Measurements from ENCODE around the gene HTR3D. TPM values are rescaled to one million over a fixed set of nuclear protein-coding genes. Genes with fewer than 3 reads are reported as not detected.

HTR3D gene
- total RNA-seq: not detected

- H3K27ac ChIP-seq: no peak within 1 kb of the TSS
- no peaks in the 10 kb centered on the region for H3K9me3 ChIP-seq
- H3K4me1 ChIP-seq: no peaks in the 10 kb centered on the region
- no peaks in the 10 kb centered on the region for H3K36me3 ChIP-seq
- TF ChIP-seq CTCF (IDR thresholded peaks at IDR 0.05) (no peak), POLR2A (IDR thresholded peaks at IDR 0.05) (no peak), POLR2AphosphoS5 (IDR thresholded peaks at IDR 0.05) (no peak)
- intact Hi-C loops (cut with DNase I; ENCODE audit: low total_unique reads): no loop called here
- DNase-seq (ENCODE audit: low spot score in 2 of 2): no peak
- H3K27me3 ChIP-seq: no peaks in the 10 kb centered on the region
- H3K4me3 ChIP-seq: no peak within 1 kb of the TSS
Measured at GRCh38 chr3:184031187-184031792, at the start of gene HTR3D. HTR3D (plus strand) TSS chr3:184031742; CDS start chr3:184031742, 0 bp downstream.

- Histone ChIP-seq H3K36me3 (no peaks in the 10 kb centered on the region), H3K27me3 (no peaks in the 10 kb centered on the region), H3K4me3 (no peak overlapping the region), H3K9me3 (no peaks in the 10 kb centered on the region), H3K4me1 (no peaks in the 10 kb centered on the region), H3K27ac (no peak overlapping the region)
- TF ChIP-seq CTCF (IDR thresholded peaks at IDR 0.05) (no peak), POLR2A (IDR thresholded peaks at IDR 0.05) (no peak), POLR2AphosphoS5 (IDR thresholded peaks at IDR 0.05) (no peak)
- DNase-seq (ENCODE audit: low spot score in 2 of 2): no peak
- intact Hi-C loops (cut with DNase I; ENCODE audit: low total_unique reads): no loop called here
Measured at GRCh38 chr3:183981990-183982644, 49.4 kb upstream of the HTR3D start.

GRCh38 chr3:183984127-183984740 lies 47.3 kb upstream of the HTR3D start:
- Histone ChIP-seq H3K9me3 (no peaks in the 10 kb centered on the region), H3K27ac (no peak overlapping the region), H3K36me3 (no peaks in the 10 kb centered on the region), H3K4me1 (no peaks in the 10 kb centered on the region), H3K27me3 (no peaks in the 10 kb centered on the region), H3K4me3 (no peak overlapping the region)
- TF ChIP-seq POLR2AphosphoS5 (IDR thresholded peaks at IDR 0.05): no peak
- TF ChIP-seq POLR2A (IDR thresholded peaks at IDR 0.05): no peak
- no peak for TF ChIP-seq CTCF (IDR thresholded peaks at IDR 0.05)
- intact Hi-C loops (cut with DNase I; ENCODE audit: low total_unique reads): no loop called here
- DNase-seq (ENCODE audit: low spot score in 2 of 2): no peak

- intact Hi-C loops (cut with DNase I; ENCODE audit: low total_unique reads): no loop called here
Measured at GRCh38 chr3:183984749-183985729, 46.5 kb upstream of the HTR3D start.

More at GRCh38 chr3:183984749-183985729, 46.5 kb upstream of the HTR3D start:
- no peak for TF ChIP-seq CTCF (IDR thresholded peaks at IDR 0.05)
- TF ChIP-seq POLR2AphosphoS5 (IDR thresholded peaks at IDR 0.05): no peak
- TF ChIP-seq POLR2A (IDR thresholded peaks at IDR 0.05): no peak
- no peak for DNase-seq (ENCODE audit: low spot score in 2 of 2)
- Histone ChIP-seq H3K27ac (no peak overlapping the region), H3K4me1 (no peaks in the 10 kb centered on the region), H3K27me3 (no peaks in the 10 kb centered on the region), H3K36me3 (no peaks in the 10 kb centered on the region), H3K9me3 (no peaks in the 10 kb centered on the region), H3K4me3 (no peak overlapping the region)

Measured in breast epithelium (tissue), 4 donors.